BLaER1 treated with 17β-estradiol and CSF1 and Interleukin-3, amounts not matched to agents 10 nM and 100 nM (cell line): ENCODE results near the gene TRAFD1.

Source experiments
- H3K27ac ChIP-seq, 11 experiments: shearing (Covaris generic); formaldehyde crosslinking; 2 replicates each; pipeline ENCODE4 v1.8.1; 2022
- H3K27me3 ChIP-seq, 11 experiments: shearing (Covaris generic); formaldehyde crosslinking; 2 replicates each; pipeline ENCODE4 v1.8.1; 2022
- H3K36me3 ChIP-seq, 11 experiments: shearing (Covaris generic); formaldehyde crosslinking; 2 replicates each; pipeline ENCODE4 v1.8.1; 2022
- H3K4me1 ChIP-seq, 10 experiments: shearing (Covaris generic); formaldehyde crosslinking; 2 replicates each; pipeline ENCODE4 v1.8.1; 2022
- H3K4me2 ChIP-seq, 11 experiments: shearing (Covaris generic); formaldehyde crosslinking; 2 replicates each; pipeline ENCODE4 v1.8.1; 2022
- H3K4me3 ChIP-seq, 10 experiments: shearing (Covaris generic); formaldehyde crosslinking; 2 replicates each; pipeline ENCODE4 v1.8.1; 2022
- H3K9ac ChIP-seq, 11 experiments: shearing (Covaris generic); formaldehyde crosslinking; 2 replicates each; pipeline ENCODE4 v1.8.1; 2022
- H3K9me3 ChIP-seq, 11 experiments: shearing (Covaris generic); formaldehyde crosslinking; replicated peaks in 1 of 11; 2 replicates each; pipeline ENCODE4 v1.8.1; 2022
- H4K20me1 ChIP-seq, 11 experiments: shearing (Covaris generic); formaldehyde crosslinking; 2 replicates each; pipeline ENCODE4 v1.8.1; 2022
- Cebpa-rat ChIP-seq, 11 experiments: shearing (Covaris generic); IDR thresholded peaks; 2 replicates each; pipeline ENCODE4 v1.8.1; 2022

Gene TRAFD1

GRCh38 chr12:112196196-112196875 lies 71.0 kb downstream of the TRAFD1 start:
- Histone ChIP-seq H3K4me3 (no peak overlapping the region), H3K4me1 (no peaks in the 10 kb centered on the region), H3K36me3 (peaks cover 80 to 100% (median 96%) of the 10 kb centered on the region in 11 experiments), H3K9ac (0 out of 22 replicates have a peak overlapping the region, but pooled peaks of 1 of the 11 experiments have one; percentile 2), H3K27ac (no peak overlapping the region), H3K27me3 (no peaks in the 10 kb centered on the region), H3K4me2 (no peak overlapping the region), H3K9me3 (no peaks in the 10 kb centered on the region), H4K20me1 (peaks cover 0 to 7% (median 0%) of the 10 kb centered on the region in 11 experiments; a peak in 1 of 22 replicates)
- TF ChIP-seq Cebpa-rat (IDR thresholded peaks at IDR 0.05): no peak

GRCh38 chr12:112198120-112198733 lies 72.9 kb downstream of the TRAFD1 start:
- Histone ChIP-seq H3K9me3 (no peaks in the 10 kb centered on the region), H3K4me1 (no peaks in the 10 kb centered on the region), H3K36me3 (peaks cover 68 to 98% (median 91%) of the 10 kb centered on the region in 11 experiments), H3K27ac (no peak overlapping the region), H4K20me1 (peaks cover 0 to 7% (median 0%) of the 10 kb centered on the region in 11 experiments; a peak in 1 of 22 replicates), H3K9ac (no peak overlapping the region), H3K27me3 (no peaks in the 10 kb centered on the region), H3K4me3 (no peak overlapping the region), H3K4me2 (no peak overlapping the region)
- no peak for TF ChIP-seq Cebpa-rat (IDR thresholded peaks at IDR 0.05)

- no peak overlapping the region for H3K4me2 ChIP-seq
- peaks cover 0 to 7% (median 0%) of the 10 kb centered on the region in 11 experiments; a peak in 1 of 22 replicates for H4K20me1 ChIP-seq
- no peaks in the 10 kb centered on the region for H3K27me3 ChIP-seq
- H3K36me3 ChIP-seq: peaks cover 68 to 98% (median 91%) of the 10 kb centered on the region in 11 experiments
- H3K4me1 ChIP-seq: no peaks in the 10 kb centered on the region
- no peak overlapping the region for H3K4me3 ChIP-seq
- no peak overlapping the region for H3K27ac ChIP-seq
- no peak overlapping the region for H3K9ac ChIP-seq
- no peaks in the 10 kb centered on the region for H3K9me3 ChIP-seq
- no peak for TF ChIP-seq Cebpa-rat (IDR thresholded peaks at IDR 0.05)
Measured at GRCh38 chr12:112199136-112199535, 73.8 kb downstream of the TRAFD1 start.
